Measurements from ENCODE around the gene SERTAD4. TPM values are rescaled to one million over a fixed set of nuclear protein-coding genes. Genes with fewer than 3 reads are reported as not detected.

The SERTAD4 gene
- total and polyA plus RNA-seq, 10 of the 15 experiments (the other 5 are each of a cell fraction or from before 2014, with no cell fraction given), result not detected

- no peaks in the 10 kb centered on the region for H3K36me3 ChIP-seq (ENCODE audit: control insufficient read depth in 2 of 2, insufficient read depth in 2 of 2, low read length in 1 of 2)
- no peaks in the 10 kb centered on the region for H3K9me3 ChIP-seq (replicated peaks; ENCODE audit: control insufficient read depth, insufficient read depth, low read length)
- in situ Hi-C loops (cut with MboI) (no loop called here), intact Hi-C loops (cut with micrococcal nuclease; ENCODE audit: unreplicated experiment) (no loop called here)
- no TSS peak for BruUV-seq (replicated peaks)
- ChIA-PET POLR2A (no interaction called here), RAD21 (ENCODE audit: unreplicated experiment) (no interaction called here), CTCF (no interaction called here), SMC1A (ENCODE audit: uncharacterized antibody, unreplicated experiment) (no interaction called here)
- H4K20me1 ChIP-seq (ENCODE audit: control insufficient read depth, insufficient read depth), result no peaks in the 10 kb centered on the region
- 16% methylated on average over 6 of the region's 6 CpGs for WGBS (ENCODE audit: insufficient coverage, insufficient replicate concordance, low lambda C conversion rate, missing lambda C conversion rate)
- no peaks in the 10 kb centered on the region for H3K4me1 ChIP-seq (ENCODE audit: control insufficient read depth, insufficient read depth, low read length)
- DNase-seq (ENCODE audit: low read depth, low spot score) (no peak), ATAC-seq (no peak), FAIRE-seq (no peak)
- H2AFZ ChIP-seq (ENCODE audit: control insufficient read depth, low read depth, low read length), result no peak overlapping the region
- no peak overlapping the region for H3K9ac ChIP-seq (ENCODE audit: control insufficient read depth, insufficient read depth, low read length)
- no peak overlapping the region for H3K4me2 ChIP-seq (ENCODE audit: control insufficient read depth, insufficient read depth)
- TF ChIP-seq BMI1 (IDR thresholded peaks at IDR 0.05; ENCODE audit: borderline replicate concordance) (no peak), EED (IDR thresholded peaks at IDR 0.05; ENCODE audit: low read depth) (no peak), ETV6 (conservative IDR thresholded peaks at IDR 0.05 in 1 of 2, IDR thresholded peaks at IDR 0.05 in 1 of 2; ENCODE audit: borderline replicate concordance in 1 of 2, low read depth in 1 of 2) (no peak), KAT2A (conservative IDR thresholded peaks at IDR 0.05; ENCODE audit: control insufficient read depth, low read depth, low read length) (no peak), DPF2 (IDR thresholded peaks at IDR 0.05) (no peak), SPI1 (IDR thresholded peaks at IDR 0.05; ENCODE audit: borderline replicate concordance, insufficient read depth, low read depth, low read length) (no peak), PML (IDR thresholded peaks at IDR 0.05; ENCODE audit: low read length) (no peak), HDGF (IDR thresholded peaks at IDR 0.05) (no peak), IKZF1 (conservative IDR thresholded peaks at IDR 0.05) (no peak), JUNB (IDR thresholded peaks at IDR 0.05) (no peak), ZSCAN29 (IDR thresholded peaks at IDR 0.05) (no peak)
- no peaks in the 10 kb centered on the region for H3K79me2 ChIP-seq (ENCODE audit: control insufficient read depth, insufficient read depth, low read length)
- no peaks in the 10 kb centered on the region; a peak in 2 of 4 replicates for H3K27me3 ChIP-seq (replicated peaks in 1 of 2; ENCODE audit: control insufficient read depth in 2 of 2, insufficient read depth in 2 of 2, low read length in 1 of 2)
- H3K4me3 ChIP-seq, result no peak overlapping the region
- H3K27ac ChIP-seq (ENCODE audit: control insufficient read depth, insufficient read depth), result no peak overlapping the region
Measured at GRCh38 chr1:210272666-210273065, 40.1 kb downstream of the SERTAD4 start.
